OCI-LY3 (cell line): ENCODE results near the gene ZRANB1.

Experiments used
- H2AFZ ChIP-seq: fragments of 200-600, 300-600 bp; shearing (Covaris generic); 2 replicates; pipeline ENCODE4 v1.6.0; 2014; ENCODE audit warnings: antibody characterized with exemption, low read depth, low read length
- H3K27ac ChIP-seq: fragments of 200-600, 300-600 bp; sonication (generic); 2 replicates; pipeline ENCODE4 v1.5.1; 2014; ENCODE audit warnings: mild to moderate bottlenecking, low read length, moderate library complexity, mixed read lengths
- H3K27me3 ChIP-seq: fragments of 200-600, 300-600 bp; sonication (generic); 2 replicates; pipeline ENCODE4 v1.6.1; 2014; ENCODE audit warnings: low read depth, low read length, mixed read lengths
- H3K36me3 ChIP-seq: fragments of 200-600, 300-600 bp; sonication (generic); replicated peaks from 2 replicates; pipeline ENCODE3; 2014; ENCODE audit warnings: low read depth, low read length, mixed read lengths
- H3K4me1 ChIP-seq: fragments of 300-600, 200-600 bp; sonication (generic); 2 replicates; pipeline ENCODE4 v1.6.1; 2014; ENCODE audit warnings: low read length, mixed read lengths
- H3K4me2 ChIP-seq: fragments of 200-600, 300-600 bp; sonication (generic); 2 replicates; pipeline ENCODE4 v1.6.1; 2014; ENCODE audit warnings: low read length, mixed read lengths
- H3K4me3 ChIP-seq: fragments of 300-600, 200-600 bp; sonication (generic); 2 replicates; pipeline ENCODE4 v1.5.1; 2014; ENCODE audit warnings: antibody characterized with exemption, mild to moderate bottlenecking, low read length, moderate library complexity
- H3K79me2 ChIP-seq: fragments of 300-600, 200-600 bp; shearing (Covaris generic); 2 replicates; pipeline ENCODE4 v1.6.1; 2014; ENCODE audit warnings: mild to moderate bottlenecking, low read length, mixed read lengths
- H3K9ac ChIP-seq: fragments of 300-600, 200-600 bp; shearing (Covaris generic); 2 replicates; pipeline ENCODE4 v1.6.0; 2014; ENCODE audit warnings: mild to moderate bottlenecking, low read length, moderate library complexity
- H3K9me3 ChIP-seq: fragments of 200-600, 300-600 bp; shearing (Covaris generic); 2 replicates; pipeline ENCODE4 v1.6.1; 2014; ENCODE audit warnings: low read length, mixed read lengths; ENCODE audit not compliant: insufficient read depth
- H4K20me1 ChIP-seq: fragments of 200-600, 300-600 bp; sonication (generic); 2 replicates; pipeline ENCODE4 v1.6.1; 2016; ENCODE audit warnings: low read length, mixed read lengths; ENCODE audit not compliant: insufficient read depth
- CTCF ChIP-seq: fragments of 200-600, 300-600 bp; sonication (generic); IDR thresholded peaks from 2 replicates; pipeline ENCODE4 v1.5.1; 2014; ENCODE audit warnings: antibody characterized with exemption, low read length, low read depth
- EZH2phosphoT487 ChIP-seq: fragments of 200-600 bp; shearing (Covaris generic); IDR thresholded peaks from 2 replicates; pipeline ENCODE4 v1.6.1; 2018; ENCODE audit warnings: antibody characterized with exemption, mixed run types, low read depth

Gene ZRANB1

GRCh38 chr10:124942317-124943169 lies 620 bp downstream of the ZRANB1 start:
- Histone ChIP-seq H3K36me3 (no peaks in the 10 kb centered on the region), H3K4me2 (no peak overlapping the region), H3K9ac (no peak overlapping the region), H3K79me2 (peaks cover 86% of the 10 kb centered on the region), H3K9me3 (no peaks in the 10 kb centered on the region), H4K20me1 (peaks cover 56% of the 10 kb centered on the region), H2AFZ (no peak overlapping the region), H3K4me1 (no peaks in the 10 kb centered on the region), H3K27ac (no peak overlapping the region), H3K27me3 (no peaks in the 10 kb centered on the region), H3K4me3 (no peak overlapping the region)
- TF ChIP-seq EZH2phosphoT487 (no peak), CTCF (no peak)

DNA sequence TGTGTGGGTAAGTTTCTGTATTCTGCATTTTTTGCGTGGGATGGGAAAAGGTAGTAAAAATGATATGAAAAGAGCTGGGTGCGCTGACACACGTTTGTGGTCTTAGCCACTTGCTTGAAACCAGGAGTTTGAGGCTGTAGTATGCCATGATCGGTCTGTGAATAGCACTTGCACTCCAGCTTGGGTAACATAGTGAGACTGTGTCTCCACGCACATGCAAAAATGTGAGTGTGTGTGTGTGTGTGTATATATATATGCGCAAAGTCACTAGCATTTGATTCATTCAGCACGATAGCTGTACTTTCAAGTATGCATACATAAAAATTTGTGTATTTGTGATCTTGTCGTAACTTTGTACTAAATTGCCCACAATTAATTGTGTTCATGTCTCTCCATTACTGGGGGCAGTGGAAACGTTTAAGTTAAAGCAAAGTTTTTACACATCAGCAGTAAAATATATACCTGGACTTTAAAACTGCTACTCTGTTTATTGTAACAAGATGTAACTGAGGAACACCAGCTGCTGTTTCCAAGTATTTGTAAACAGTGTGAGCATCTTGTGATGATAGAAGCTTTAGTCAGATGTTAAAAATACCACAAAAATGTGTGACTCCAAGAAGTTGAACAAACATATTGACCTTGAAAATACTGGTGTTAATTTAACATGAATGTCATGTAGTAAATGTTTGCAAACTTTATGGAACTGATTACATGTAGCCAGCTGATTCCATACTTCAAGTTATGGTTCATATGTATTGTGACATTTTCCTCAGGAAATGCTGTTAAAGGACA lies 1.6 kb downstream of the ZRANB1 start:
- H3K79me2 ChIP-seq = peaks cover 84% of the 10 kb centered on the region
- no peaks in the 10 kb centered on the region for H3K27me3 ChIP-seq
- no peak overlapping the region for H3K9ac ChIP-seq
- H3K36me3 ChIP-seq = no peaks in the 10 kb centered on the region
- no peaks in the 10 kb centered on the region for H3K4me1 ChIP-seq
- H2AFZ ChIP-seq = no peak overlapping the region
- TF ChIP-seq EZH2phosphoT487 (no peak), CTCF (no peak)
- peaks cover 51% of the 10 kb centered on the region for H4K20me1 ChIP-seq
- H3K4me2 ChIP-seq = no peak overlapping the region
- H3K4me3 ChIP-seq = no peak overlapping the region
- H3K9me3 ChIP-seq = no peaks in the 10 kb centered on the region
- no peak overlapping the region for H3K27ac ChIP-seq

- Histone ChIP-seq H4K20me1 (peaks cover 51% of the 10 kb centered on the region), H3K4me2 (no peak overlapping the region)
Measured at GRCh38 chr10:124944982-124945381, 3.1 kb downstream of the ZRANB1 start.

More at GRCh38 chr10:124944982-124945381, 3.1 kb downstream of the ZRANB1 start:
- no peak overlapping the region for H3K4me3 ChIP-seq
- no peak overlapping the region for H2AFZ ChIP-seq
- no peak overlapping the region for H3K27ac ChIP-seq
- no peaks in the 10 kb centered on the region for H3K4me1 ChIP-seq
- TF ChIP-seq CTCF (no peak), EZH2phosphoT487 (no peak)
- no peaks in the 10 kb centered on the region for H3K27me3 ChIP-seq
- peaks cover 81% of the 10 kb centered on the region for H3K79me2 ChIP-seq
- no peaks in the 10 kb centered on the region for H3K36me3 ChIP-seq
- H3K9ac ChIP-seq = no peak overlapping the region
- no peaks in the 10 kb centered on the region for H3K9me3 ChIP-seq
